HFFc6 (cell line): ENCODE measurements around the gene EDC4. TPM values are rescaled to one million over a fixed set of nuclear protein-coding genes. Genes with fewer than 3 reads are reported as not detected.

Source experiments
- DNase-seq: peaks from one replicate; pipeline ENCODE4 v3.0.0-alpha.2; 2018
- H3K27ac Mint-ChIP-seq: 2 replicates; pipeline ENCODE4 v1.8.0; 2020; ENCODE audit warnings: mild to moderate bottlenecking, mixed read lengths
- H3K27me3 Mint-ChIP-seq: 2 replicates; pipeline ENCODE4 v1.8.0; 2021; ENCODE audit warnings: mild to moderate bottlenecking, moderate library complexity, mixed read lengths; ENCODE audit not compliant: insufficient read depth
- H3K36me3 Mint-ChIP-seq: 2 replicates; pipeline ENCODE4 v1.8.0; 2021; ENCODE audit warnings: low read depth, mixed read lengths
- H3K4me1 Mint-ChIP-seq: 2 replicates; pipeline ENCODE4 v1.8.0; 2020; ENCODE audit warnings: low read depth, mixed read lengths
- H3K4me3 Mint-ChIP-seq: 2 replicates; pipeline ENCODE4 v1.8.0; 2020; ENCODE audit warnings: mild to moderate bottlenecking, moderate library complexity, mixed read lengths
- H3K9me3 Mint-ChIP-seq: 2 replicates; pipeline ENCODE4 v1.8.0; 2020; ENCODE audit warnings: mild to moderate bottlenecking, mixed read lengths
- total RNA-seq, 6 experiments: library from RNA; stranded (reverse); fragmentation: NEBNext Ultra II Directional; extraction: Animal tissue kit (Norgen Biotek cat#: 25700); gene quantifications; 2 replicates in 1 of 6; 3 replicates in 5 of 6; pipeline ENCODE4 v1.2.3, GENCODE V29; 2021
- TF ChIP-seq, protein P1 (sequence below): fragments of 200-600 bp; sonication (generic); IDR thresholded peaks from 2 replicates; pipeline ENCODE4 v1.5.0; 2021; ENCODE audit warnings: antibody characterized with exemption, mild to moderate bottlenecking

Gene EDC4
- total RNA-seq, 6 experiments from 2014 or later, result 60.2 to 81.0 (median 63.6) TPM

DNA sequence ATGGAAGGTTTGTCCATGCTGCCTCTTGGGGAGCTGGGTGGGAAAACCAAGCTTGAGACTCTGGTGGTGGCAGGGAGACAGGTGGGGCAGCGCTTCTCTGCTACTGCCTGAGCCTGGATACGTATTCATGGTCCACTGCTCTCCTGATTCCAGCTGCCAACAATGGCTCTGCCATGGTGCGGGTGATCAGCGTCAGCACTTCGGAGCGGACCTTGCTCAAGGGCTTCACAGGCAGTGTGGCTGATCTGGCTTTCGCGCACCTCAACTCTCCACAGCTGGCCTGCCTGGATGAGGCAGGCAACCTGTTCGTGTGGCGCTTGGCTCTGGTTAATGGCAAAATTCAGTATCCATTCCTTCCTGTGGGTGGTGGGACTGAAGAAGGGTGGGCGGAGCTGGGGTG, 4.2 kb downstream of the EDC4 start:
- no peak for DNase-seq
- H3K27me3 Mint-ChIP-seq, result peaks cover 7% of the 10 kb centered on the region
- peaks cover 23% of the 10 kb centered on the region for H3K36me3 Mint-ChIP-seq
- H3K4me1 Mint-ChIP-seq, result peaks cover 29% of the 10 kb centered on the region
- H3K27ac Mint-ChIP-seq, result no peak overlapping the region
- H3K4me3 Mint-ChIP-seq, result no peak overlapping the region
- TF ChIP-seq, protein P1, sequence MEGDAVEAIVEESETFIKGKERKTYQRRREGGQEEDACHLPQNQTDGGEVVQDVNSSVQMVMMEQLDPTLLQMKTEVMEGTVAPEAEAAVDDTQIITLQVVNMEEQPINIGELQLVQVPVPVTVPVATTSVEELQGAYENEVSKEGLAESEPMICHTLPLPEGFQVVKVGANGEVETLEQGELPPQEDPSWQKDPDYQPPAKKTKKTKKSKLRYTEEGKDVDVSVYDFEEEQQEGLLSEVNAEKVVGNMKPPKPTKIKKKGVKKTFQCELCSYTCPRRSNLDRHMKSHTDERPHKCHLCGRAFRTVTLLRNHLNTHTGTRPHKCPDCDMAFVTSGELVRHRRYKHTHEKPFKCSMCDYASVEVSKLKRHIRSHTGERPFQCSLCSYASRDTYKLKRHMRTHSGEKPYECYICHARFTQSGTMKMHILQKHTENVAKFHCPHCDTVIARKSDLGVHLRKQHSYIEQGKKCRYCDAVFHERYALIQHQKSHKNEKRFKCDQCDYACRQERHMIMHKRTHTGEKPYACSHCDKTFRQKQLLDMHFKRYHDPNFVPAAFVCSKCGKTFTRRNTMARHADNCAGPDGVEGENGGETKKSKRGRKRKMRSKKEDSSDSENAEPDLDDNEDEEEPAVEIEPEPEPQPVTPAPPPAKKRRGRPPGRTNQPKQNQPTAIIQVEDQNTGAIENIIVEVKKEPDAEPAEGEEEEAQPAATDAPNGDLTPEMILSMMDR, result no peak
- no peaks in the 10 kb centered on the region for H3K9me3 Mint-ChIP-seq

DNA sequence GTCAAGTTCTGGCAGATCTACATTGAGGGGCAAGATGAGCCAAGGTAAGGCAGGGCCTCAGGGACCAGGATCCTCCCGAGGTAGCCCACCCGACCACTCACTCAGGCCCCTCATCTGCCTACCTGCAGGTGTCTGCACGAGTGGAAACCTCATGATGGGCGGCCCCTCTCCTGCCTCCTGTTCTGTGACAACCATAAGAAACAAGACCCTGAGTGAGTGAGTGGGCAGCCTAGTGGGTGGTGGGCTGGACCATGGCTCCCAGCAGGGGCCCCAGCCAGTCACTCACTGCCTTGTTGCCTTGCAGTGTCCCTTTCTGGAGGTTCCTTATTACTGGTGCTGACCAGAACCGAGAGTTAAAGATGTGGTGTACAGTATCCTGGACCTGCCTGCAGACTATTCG, 5.4 kb downstream of the EDC4 start:
- Mint-ChIP-seq H3K36me3 (peaks cover 24% of the 10 kb centered on the region), H3K27ac (no peak overlapping the region), H3K9me3 (no peaks in the 10 kb centered on the region), H3K4me3 (no peak overlapping the region), H3K4me1 (peaks cover 22% of the 10 kb centered on the region), H3K27me3 (peaks cover 8% of the 10 kb centered on the region)
- no peak for DNase-seq
- TF ChIP-seq, protein P1, result no peak

DNA sequence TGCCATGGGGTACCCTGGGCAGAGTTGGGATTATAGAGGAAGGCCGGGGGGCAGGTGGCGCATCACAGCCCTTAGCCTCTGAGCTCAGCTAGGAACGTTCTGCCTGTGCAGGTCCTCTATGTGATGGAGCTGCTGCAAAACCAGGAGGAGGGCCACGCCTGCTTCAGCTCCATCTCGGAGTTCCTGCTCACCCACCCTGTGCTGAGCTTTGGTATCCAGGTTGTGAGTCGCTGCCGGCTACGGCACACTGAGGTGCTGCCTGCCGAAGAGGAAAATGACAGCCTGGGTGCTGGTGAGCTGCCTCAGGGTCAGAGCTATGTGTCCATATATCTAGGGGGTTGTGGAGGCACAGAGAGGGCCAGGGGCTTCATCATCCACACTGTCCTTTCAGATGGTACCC, 6.0 kb downstream of the EDC4 start:
- H3K9me3 Mint-ChIP-seq, result no peaks in the 10 kb centered on the region
- H3K27ac Mint-ChIP-seq, result no peak overlapping the region
- H3K4me1 Mint-ChIP-seq, result peaks cover 24% of the 10 kb centered on the region
- H3K27me3 Mint-ChIP-seq, result peaks cover 8% of the 10 kb centered on the region
- DNase-seq, result no peak
- H3K4me3 Mint-ChIP-seq, result no peak overlapping the region
- H3K36me3 Mint-ChIP-seq, result peaks cover 25% of the 10 kb centered on the region
- TF ChIP-seq, protein P1, result no peak

DNA sequence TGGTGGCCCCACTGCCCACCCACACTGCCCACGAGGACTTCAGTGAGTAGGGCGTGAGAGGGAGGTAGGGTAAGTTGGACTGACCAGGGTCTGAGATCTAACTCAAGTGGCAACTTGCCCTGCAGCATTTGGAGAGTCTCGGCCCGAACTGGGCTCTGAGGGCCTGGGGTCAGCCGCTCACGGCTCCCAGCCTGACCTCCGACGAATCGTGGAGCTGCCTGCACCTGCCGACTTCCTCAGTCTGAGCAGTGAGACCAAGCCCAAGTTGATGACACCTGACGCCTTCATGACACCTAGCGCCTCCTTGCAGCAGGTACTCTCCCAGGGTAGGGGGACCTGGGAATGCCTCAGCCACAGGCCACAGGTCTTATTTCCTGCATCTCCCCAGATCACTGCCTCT, 6.6 kb downstream of the EDC4 start:
- Mint-ChIP-seq H3K4me1 (peaks cover 21% of the 10 kb centered on the region), H3K27me3 (peaks cover 8% of the 10 kb centered on the region)
- no peak for DNase-seq

GRCh38 chr16:67879936-67880335, 7.1 kb downstream of the EDC4 start:
- Mint-ChIP-seq H3K4me3 (no peak overlapping the region), H3K4me1 (peaks cover 21% of the 10 kb centered on the region), H3K27me3 (peaks cover 12% of the 10 kb centered on the region), H3K27ac (no peak overlapping the region), H3K9me3 (no peaks in the 10 kb centered on the region), H3K36me3 (peaks cover 30% of the 10 kb centered on the region)
- no peak for DNase-seq
- TF ChIP-seq, protein P1, result no peak

More for the DNA sequence above, 6.6 kb downstream of the EDC4 start:
- Mint-ChIP-seq H3K36me3 (peaks cover 27% of the 10 kb centered on the region), H3K4me3 (no peak overlapping the region), H3K27ac (no peak overlapping the region), H3K9me3 (no peaks in the 10 kb centered on the region)
- TF ChIP-seq, protein P1, result no peak

DNA sequence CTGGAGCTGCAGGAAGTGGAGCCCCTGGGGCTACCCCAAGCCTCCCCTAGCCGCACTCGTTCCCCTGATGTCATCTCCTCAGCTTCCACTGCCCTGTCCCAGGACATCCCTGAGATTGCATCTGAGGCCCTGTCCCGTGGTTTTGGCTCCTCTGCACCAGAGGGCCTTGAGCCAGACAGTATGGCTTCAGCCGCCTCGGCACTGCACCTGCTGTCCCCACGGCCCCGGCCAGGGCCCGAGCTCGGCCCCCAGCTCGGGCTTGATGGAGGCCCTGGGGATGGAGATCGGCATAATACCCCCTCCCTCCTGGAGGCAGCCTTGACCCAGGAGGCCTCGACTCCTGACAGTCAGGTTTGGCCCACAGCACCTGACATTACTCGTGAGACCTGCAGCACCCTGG, 7.7 kb downstream of the EDC4 start:
- no peaks in the 10 kb centered on the region for H3K9me3 Mint-ChIP-seq
- TF ChIP-seq, protein P1, result no peak
- H3K4me1 Mint-ChIP-seq, result peaks cover 17% of the 10 kb centered on the region
- peaks cover 12% of the 10 kb centered on the region for H3K27me3 Mint-ChIP-seq
- peaks cover 30% of the 10 kb centered on the region for H3K36me3 Mint-ChIP-seq
- no peak overlapping the region for H3K4me3 Mint-ChIP-seq
- DNase-seq, result no peak
- no peak overlapping the region for H3K27ac Mint-ChIP-seq
